Spinal cord (tissue), 10 donors: ENCODE results near the gene B3GNT7. TPM values are rescaled to one million over a fixed set of nuclear protein-coding genes. Genes with fewer than 3 reads are reported as not detected.

ENCODE experiments used
- DNase-seq, 6 donors: peaks; one replicate each; pipeline versions ENCODE4 v3.0.0 to v3.0.0-alpha.2; 2013 to 2015; ENCODE audit warnings: low spot score in 6 of 6, low read depth in 4 of 6
- H3K27ac ChIP-seq: one replicate; pipeline ENCODE4 v1.5.1; 2013; ENCODE audit warnings: low read depth, low read length, control low read depth
- H3K27me3 ChIP-seq: one replicate; pipeline ENCODE4 v1.6.1; 2013; ENCODE audit warnings: low read length; ENCODE audit not compliant: control insufficient read depth, insufficient read depth
- H3K36me3 ChIP-seq: one replicate; pipeline ENCODE4 v1.6.1; 2013; ENCODE audit warnings: low read length; ENCODE audit not compliant: control insufficient read depth, insufficient read depth
- H3K4me1 ChIP-seq: one replicate; pipeline ENCODE4 v1.6.1; 2013; ENCODE audit warnings: low read length; ENCODE audit not compliant: control insufficient read depth, insufficient read depth
- H3K4me3 ChIP-seq: one replicate; pipeline ENCODE4 v1.5.1; 2013; ENCODE audit warnings: low read depth, low read length, control low read depth
- H3K9me3 ChIP-seq: one replicate; pipeline ENCODE4 v1.6.1; 2013; ENCODE audit warnings: low read length; ENCODE audit not compliant: control insufficient read depth, insufficient read depth
- WGBS: methylation state at CpG from one replicate; pipeline ENCODE4 v1.1.5; 2013; ENCODE audit warnings: missing lambda C conversion rate; ENCODE audit not compliant: insufficient coverage; 5-methylcytosine and 5-hydroxymethylcytosine counted together
- polyA plus RNA-seq, 2 donors: library from polyadenylated mRNA; unstranded; fragments of 120-200 nt; gene quantifications; one replicate each; pipeline ENCODE4 v1.2.1, GENCODE V29; 2013; ENCODE audit not compliant: insufficient read length in 2 of 2
- total RNA-seq, 2 donors: library from RNA; depleted of rRNA in 1 of 2; stranded (reverse); fragments of 120-200 nt in 1 of 2; fragments of >200 nt in 1 of 2; gene quantifications; one replicate each; pipeline versions ENCODE4 v1.2.3 to v1.2.4, GENCODE V29; 2013 to 2014
- donor health status: healthy.

Gene B3GNT7
- total and polyA plus RNA-seq, 4 donors = 5.2 to 13.1 (median 9.2) TPM

GRCh38 chr2:231355508-231356465, 39.7 kb upstream of the B3GNT7 start:
- no peaks in the 10 kb centered on the region for H3K27me3 ChIP-seq
- H3K4me1 ChIP-seq = peaks cover 23% of the 10 kb centered on the region
- no peak overlapping the region for H3K4me3 ChIP-seq
- no peaks in the 10 kb centered on the region for H3K9me3 ChIP-seq
- 57% methylated on average over 25 of the region's 28 CpGs for WGBS
- peaks cover 28% of the 10 kb centered on the region for H3K36me3 ChIP-seq
- H3K27ac ChIP-seq = peak overlapping the region; percentile 1
- peak in 1 of 6 donors; percentile 29 for DNase-seq

- H3K36me3 ChIP-seq = peaks cover 31% of the 10 kb centered on the region
- no peaks in the 10 kb centered on the region for H3K9me3 ChIP-seq
- whole genome bisulfite sequencing = 55% methylated on average over 3 of the region's 5 CpGs
- H3K27ac ChIP-seq = peak overlapping the region; percentile 1
- H3K4me1 ChIP-seq = peaks cover 23% of the 10 kb centered on the region
- DNase-seq = no peak
- H3K4me3 ChIP-seq = no peak overlapping the region
- H3K27me3 ChIP-seq = no peaks in the 10 kb centered on the region
Measured at GRCh38 chr2:231356466-231356844, 39.1 kb upstream of the B3GNT7 start.

GRCh38 chr2:231357048-231357447, 38.5 kb upstream of the B3GNT7 start:
- no peak overlapping the region for H3K27ac ChIP-seq
- H3K9me3 ChIP-seq = no peaks in the 10 kb centered on the region
- no peak for DNase-seq
- H3K36me3 ChIP-seq = peaks cover 37% of the 10 kb centered on the region
- H3K27me3 ChIP-seq = no peaks in the 10 kb centered on the region
- H3K4me3 ChIP-seq = no peak overlapping the region
- 90% methylated on average over 7 of the region's 7 CpGs for WGBS
- H3K4me1 ChIP-seq = peaks cover 23% of the 10 kb centered on the region

GRCh38 chr2:231357931-231358330, 37.6 kb upstream of the B3GNT7 start:
- H3K27me3 ChIP-seq = no peaks in the 10 kb centered on the region
- H3K9me3 ChIP-seq = no peaks in the 10 kb centered on the region
- DNase-seq = no peak
- H3K36me3 ChIP-seq = peaks cover 42% of the 10 kb centered on the region
- H3K4me1 ChIP-seq = peaks cover 23% of the 10 kb centered on the region
- no peak overlapping the region for H3K4me3 ChIP-seq
- no peak overlapping the region for H3K27ac ChIP-seq
- 89% methylated on average over 4 of the region's 4 CpGs for WGBS

GRCh38 chr2:231359441-231359840, 36.1 kb upstream of the B3GNT7 start:
- Histone ChIP-seq H3K4me3 (no peak overlapping the region), H3K36me3 (peaks cover 50% of the 10 kb centered on the region), H3K27ac (no peak overlapping the region), H3K4me1 (peaks cover 24% of the 10 kb centered on the region), H3K27me3 (no peaks in the 10 kb centered on the region), H3K9me3 (no peaks in the 10 kb centered on the region)
- 91% methylated on average over 6 of the region's 10 CpGs for WGBS
- DNase-seq = no peak

- WGBS = 87% methylated on average over 9 of the region's 11 CpGs
- Histone ChIP-seq H3K27me3 (no peaks in the 10 kb centered on the region), H3K27ac (no peak overlapping the region), H3K4me3 (no peak overlapping the region), H3K4me1 (peaks cover 29% of the 10 kb centered on the region), H3K36me3 (peaks cover 50% of the 10 kb centered on the region), H3K9me3 (no peaks in the 10 kb centered on the region)
- DNase-seq = peak in 1 of 6 donors; percentile 67
Measured at GRCh38 chr2:231359948-231360347, 35.6 kb upstream of the B3GNT7 start.

GRCh38 chr2:231360401-231360800, 35.1 kb upstream of the B3GNT7 start:
- Histone ChIP-seq H3K27ac (no peak overlapping the region), H3K4me3 (no peak overlapping the region), H3K36me3 (peaks cover 50% of the 10 kb centered on the region), H3K27me3 (no peaks in the 10 kb centered on the region), H3K4me1 (peaks cover 33% of the 10 kb centered on the region), H3K9me3 (no peaks in the 10 kb centered on the region)
- 78% methylated on average over 10 of the region's 11 CpGs for WGBS
- no peak for DNase-seq

- WGBS = 91% methylated on average over 11 of the region's 13 CpGs
- H3K4me1 ChIP-seq = peaks cover 33% of the 10 kb centered on the region
- H3K27ac ChIP-seq = no peak overlapping the region
- DNase-seq = no peak
- no peak overlapping the region for H3K4me3 ChIP-seq
- no peaks in the 10 kb centered on the region for H3K27me3 ChIP-seq
- H3K9me3 ChIP-seq = no peaks in the 10 kb centered on the region
- H3K36me3 ChIP-seq = peaks cover 46% of the 10 kb centered on the region
Measured at GRCh38 chr2:231360881-231361371, 34.6 kb upstream of the B3GNT7 start.

- Histone ChIP-seq H3K27ac (no peak overlapping the region), H3K27me3 (no peaks in the 10 kb centered on the region), H3K4me1 (peaks cover 33% of the 10 kb centered on the region), H3K9me3 (no peaks in the 10 kb centered on the region), H3K36me3 (peaks cover 43% of the 10 kb centered on the region), H3K4me3 (no peak overlapping the region)
- no peak for DNase-seq
- WGBS = 78% methylated on average over 11 of the region's 12 CpGs
Measured at GRCh38 chr2:231361701-231362554, 33.6 kb upstream of the B3GNT7 start.
